Measurements from ENCODE around the gene IFNA17.
"Not testable (repeated sequence)": the region's sequence is repeated elsewhere in the genome, so short reads cannot be mapped to it uniquely, and the experiment has no call there.

IFNA17 gene

DNA sequence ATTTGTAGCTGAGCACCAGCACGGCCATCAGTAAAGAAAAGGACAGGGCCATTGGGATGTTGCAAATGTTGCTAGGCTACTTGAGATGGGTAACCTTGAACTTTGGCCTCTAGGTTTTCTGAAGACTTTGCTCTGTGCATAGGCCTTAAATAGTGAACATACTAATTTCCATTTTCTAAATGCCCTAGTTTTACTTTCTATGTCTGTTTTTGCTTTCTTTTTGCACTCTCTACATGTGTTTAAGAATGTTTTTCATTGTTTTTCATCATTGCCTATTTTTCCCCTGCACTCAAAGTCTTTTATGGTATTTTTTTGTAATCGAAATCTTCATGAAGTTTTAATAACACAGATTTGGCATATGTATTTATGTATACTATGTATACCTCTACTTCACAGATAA lies at the start of gene IFNA17:
TSS of gene IFNA17 (minus strand) at position 101 of the 400 bp plus-strand sequence. CDS start at position 52, 49 bp downstream.
- no peak for DNase-seq (ENCODE audit: low read depth in 2 of 2)

DNA sequence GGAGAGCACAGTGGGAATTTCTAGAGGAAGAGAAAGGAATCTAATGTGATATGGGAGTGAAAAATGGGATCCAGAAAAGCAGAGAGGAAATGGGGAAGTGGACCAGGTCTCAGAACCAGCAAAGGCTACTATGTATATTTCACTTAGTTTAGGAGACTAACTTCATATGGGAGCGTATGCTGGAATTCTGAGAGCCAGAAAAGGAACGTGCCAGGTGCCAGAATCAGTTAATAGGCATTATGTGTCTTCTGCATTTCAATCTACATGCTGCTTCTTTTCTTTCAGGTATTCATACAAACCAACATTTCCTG lies 40.3 kb upstream of the IFNA17 start:
- DNase-seq (ENCODE audit: low read depth in 2 of 2) = no peak

DNA sequence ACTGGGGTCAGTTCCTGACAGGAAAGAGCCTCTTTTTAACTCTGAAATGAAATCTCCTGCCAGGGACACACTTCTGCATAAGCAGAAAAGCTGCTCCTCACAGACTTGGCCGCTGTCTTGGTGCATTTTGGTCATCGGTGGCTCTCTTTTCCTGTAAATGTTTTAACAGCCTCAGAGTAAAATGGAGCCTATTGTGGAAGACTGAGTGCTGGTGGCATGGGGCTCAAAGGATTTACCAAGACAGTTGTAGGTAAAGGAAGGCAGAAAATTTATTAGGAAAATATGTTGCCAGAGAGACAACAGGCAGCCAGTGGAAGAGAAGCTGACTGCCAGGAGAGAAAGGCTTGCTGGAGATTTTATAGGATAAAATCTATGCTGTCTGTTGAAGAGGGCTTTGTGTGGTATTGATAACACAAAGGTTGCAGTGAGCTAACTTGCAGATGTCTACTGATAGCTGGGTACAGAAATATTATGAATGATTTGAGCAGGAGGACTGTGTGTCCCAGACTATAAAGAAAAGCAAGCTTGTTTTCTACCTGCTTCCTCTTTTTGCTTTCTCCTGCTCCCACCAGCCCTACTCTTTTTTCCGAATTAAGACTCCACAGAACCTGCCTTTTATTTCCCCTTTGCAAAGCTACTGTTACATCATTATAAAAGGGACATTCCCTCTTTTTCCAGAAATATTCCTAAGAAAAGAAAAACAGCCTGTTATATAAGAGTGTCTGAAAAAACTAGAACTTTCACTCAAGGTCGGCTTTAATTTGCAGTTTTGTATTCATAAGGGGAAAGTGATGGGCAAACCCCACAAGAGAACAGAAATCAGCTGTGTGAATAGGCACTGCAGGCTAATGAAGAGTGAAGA lies 39.7 kb upstream of the IFNA17 start:
- DNase-seq (ENCODE audit: low read depth in 2 of 2) = no peak

DNA sequence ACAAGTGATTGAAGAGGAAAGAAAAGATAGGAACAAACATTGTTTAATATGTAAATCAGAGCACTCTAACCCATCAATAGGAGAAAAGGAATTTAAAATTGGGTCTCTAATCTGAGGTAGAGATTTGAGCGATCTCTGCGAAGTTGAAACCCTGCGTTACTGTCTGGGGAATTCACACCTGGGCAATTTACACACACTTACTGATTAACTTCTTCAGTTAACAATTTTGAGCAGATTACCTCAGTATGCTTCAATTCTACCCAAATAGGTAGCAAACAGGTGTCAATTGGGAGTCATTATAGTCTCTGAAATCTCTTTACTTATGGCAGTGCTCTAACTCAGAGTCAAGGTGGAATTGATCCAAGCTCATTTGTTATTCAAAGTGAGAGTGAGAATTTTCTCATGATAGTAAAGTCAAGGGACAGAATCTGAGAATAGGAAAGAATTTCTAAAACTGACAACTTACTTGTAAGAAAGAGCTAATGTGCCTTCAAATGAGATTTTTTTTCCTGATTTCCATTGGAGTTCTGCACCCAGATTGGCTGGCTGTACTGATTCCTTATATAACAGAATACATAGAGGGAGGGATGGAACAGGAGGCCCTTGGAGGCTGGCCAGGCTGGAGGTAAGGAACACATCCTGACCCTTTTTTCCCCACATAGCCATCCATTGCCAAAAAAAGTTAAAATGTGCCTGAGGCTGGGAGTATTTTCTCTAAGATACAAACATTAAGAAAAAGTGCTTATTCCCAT lies 38.9 kb upstream of the IFNA17 start:
- DNase-seq (ENCODE audit: low read depth in 2 of 2) = no peak

DNA sequence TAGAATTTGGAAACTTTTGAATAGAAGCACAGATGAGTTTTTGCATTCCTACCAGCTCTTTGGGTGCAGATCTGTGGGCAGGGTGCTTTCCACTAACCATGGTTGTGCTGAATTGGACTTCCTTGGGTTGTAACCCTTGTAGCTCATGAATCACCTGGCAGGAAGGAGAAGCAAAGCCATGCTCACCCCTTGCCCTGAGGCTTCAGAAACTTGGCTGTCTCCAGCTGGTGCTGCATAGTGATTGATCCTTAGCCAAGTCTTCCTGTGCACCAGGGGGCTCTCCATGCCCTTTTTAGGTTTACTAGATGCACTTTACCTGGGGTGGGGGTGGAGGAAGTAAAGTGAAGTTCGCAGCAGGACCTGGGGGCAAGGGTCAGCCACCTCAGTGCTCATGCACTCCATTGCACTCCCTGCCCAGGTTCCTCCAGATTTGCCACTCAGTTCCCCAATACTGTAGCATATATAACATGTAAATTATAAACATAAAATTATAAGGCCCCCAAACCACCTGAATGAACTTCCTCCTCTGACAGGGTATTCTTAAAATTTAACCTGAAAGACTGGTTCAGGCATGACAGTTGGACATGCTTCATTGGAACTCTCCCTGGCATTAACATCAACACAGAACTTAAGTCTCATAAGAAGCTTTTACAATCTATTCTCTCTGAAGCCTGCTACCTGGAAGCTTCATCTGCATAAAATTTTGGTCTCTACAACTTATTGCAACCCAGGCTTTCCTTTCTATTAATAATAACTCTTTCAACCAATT lies 37.6 kb upstream of the IFNA17 start:
- no peak for DNase-seq (ENCODE audit: low read depth in 2 of 2)

DNA sequence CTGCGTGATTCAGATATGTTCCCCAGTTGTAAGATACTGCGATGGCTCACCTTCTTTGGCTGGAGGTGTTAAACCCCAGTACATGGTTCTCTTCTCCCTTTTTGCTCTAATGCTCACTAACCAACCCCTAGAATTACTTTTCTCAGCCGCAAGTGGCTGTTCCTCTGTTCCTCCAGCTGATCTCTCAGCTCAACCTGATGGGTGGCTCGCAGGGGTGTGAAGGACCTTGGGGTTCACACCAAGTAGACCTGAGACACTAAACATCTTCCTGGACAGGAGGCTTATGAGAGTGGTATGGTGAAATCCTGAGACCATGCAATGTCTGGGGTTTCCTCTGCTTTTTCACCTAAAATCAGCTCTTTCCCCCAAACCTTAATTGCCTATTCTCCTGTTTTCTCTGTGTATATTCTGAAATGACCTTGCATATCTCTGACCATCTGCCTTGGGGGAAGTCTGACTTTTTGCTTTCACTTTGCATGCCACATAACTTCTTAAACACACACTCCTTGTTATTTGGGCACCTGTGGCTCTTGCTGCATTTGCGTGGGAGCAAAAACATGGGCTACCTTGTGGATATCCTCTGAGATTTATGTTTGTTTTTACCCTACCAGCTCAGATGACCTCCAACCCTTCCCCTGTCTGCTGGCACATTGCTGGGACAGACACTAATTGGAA lies 27.7 kb upstream of the IFNA17 start:
- DNase-seq (ENCODE audit: low read depth in 2 of 2) = no peak

DNA sequence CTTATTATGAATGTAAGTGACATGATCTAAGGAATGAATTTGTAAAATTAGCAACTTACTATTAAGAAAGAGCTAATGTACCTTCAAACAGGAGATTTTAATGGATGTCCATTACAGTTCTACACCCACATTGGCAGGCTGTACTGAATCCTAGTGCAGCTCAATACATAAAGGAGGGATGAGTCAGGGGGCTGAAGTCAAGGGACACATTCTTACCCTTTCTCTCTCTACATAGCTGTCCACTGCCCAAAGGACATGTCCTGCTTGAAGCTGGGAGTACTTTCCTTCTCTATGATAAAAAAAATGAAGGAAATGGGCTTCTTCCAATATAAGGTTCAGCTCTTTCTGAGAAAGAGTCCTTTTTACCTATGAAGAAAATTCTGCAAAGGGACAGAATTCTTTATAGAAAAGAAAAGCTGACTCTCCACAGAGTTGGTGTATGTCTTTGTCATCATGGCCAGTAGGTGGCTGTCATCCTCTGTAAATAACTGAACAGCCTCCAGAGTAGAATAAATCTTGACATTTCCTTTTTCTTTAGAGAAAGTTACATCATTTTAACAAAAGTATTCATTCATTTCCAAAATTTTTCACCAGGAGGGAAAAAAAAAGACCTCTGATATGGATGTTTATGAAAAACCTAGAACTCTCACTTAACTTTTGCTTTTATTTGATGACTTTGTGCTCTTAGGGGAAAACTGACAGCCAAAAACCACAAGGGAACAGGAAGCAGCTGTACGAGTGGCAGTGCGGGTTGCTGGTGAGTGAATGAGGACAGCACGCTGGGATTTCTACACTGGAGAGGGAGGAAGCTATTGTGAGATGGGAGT lies 24.9 kb upstream of the IFNA17 start:
- no peak for DNase-seq (ENCODE audit: low read depth in 2 of 2)

DNA sequence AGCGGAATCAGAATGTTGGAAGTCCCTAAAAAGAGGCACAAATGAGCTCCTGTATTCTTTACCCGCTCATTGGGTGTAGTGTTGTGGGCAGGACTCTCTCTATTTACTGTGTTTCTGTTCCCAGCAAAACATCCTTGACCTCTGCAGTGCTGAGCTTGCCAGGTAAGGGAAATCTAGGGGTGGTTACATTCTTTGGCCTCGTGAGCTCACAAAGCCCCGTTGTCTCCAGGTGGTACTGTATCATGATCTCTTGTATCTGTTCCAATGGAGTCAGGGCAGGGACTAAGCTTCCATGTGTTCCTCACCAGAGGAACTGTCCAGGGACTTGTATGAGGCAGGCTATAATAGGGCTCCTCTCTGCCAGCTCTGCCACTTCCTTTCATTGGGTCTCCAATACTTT lies 23.6 kb upstream of the IFNA17 start:
- no peak for DNase-seq (ENCODE audit: low read depth in 2 of 2)

DNA sequence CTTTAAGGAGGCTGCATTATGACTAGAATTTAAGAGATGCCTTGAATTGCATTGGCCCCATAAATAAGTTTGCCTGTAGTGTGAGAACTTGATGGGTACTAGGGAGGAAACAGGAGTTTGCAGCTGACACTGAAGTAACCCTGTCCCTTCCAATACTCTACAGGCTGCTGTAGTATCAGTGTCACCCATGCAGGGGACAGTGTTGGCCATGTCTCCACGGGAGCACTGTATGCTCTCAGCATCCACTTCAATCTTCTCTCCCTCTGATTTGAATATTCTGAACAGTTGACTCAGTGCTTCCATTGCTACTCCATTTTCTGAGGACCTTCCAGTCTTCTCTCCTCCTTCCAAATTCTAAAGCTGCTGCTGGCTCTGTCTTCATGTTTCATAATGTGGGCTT lies 23.2 kb upstream of the IFNA17 start:
- no peak for DNase-seq (ENCODE audit: low read depth in 2 of 2)

DNA sequence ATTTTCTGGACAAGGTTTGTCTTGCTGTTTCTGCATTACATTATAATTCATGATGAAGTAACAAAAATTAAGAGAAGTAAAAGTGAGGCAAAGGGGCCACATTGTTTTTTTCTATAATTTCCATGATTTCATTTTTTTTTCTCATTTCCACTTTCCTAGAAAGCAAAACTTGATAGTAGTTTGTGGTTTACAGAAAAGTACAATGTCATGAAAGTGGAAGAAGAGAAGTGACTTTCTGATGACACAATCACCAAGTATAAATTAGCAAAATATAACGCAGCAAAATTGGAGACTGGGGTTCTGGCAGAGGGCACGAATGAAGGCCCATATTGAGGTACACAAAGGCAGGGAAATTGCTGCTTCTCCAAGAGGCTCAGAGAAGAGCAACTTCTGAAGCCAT lies 16.8 kb upstream of the IFNA17 start:
- DNase-seq (ENCODE audit: low read depth in 2 of 2) = no peak

DNA sequence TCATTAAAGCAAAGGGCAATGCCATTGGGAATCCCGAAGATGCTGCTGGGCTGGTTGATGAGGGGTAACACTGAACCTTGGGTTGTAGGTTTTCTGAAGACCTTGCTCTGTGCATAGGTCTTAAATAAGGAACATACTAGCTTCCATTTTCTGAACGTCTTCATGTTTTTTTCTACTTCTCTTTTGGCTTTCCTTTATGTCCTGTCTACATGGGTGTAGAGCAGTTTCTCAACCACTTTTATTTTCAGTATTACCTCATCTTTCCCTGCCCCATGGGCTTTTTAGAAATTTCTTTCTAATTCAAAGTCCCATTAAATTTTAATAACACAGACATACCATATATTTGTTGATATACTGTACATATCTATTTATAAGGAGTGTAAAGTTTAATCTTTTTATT lies 11.9 kb upstream of the IFNA17 start, which contains the start of gene IFNA14:
TSS of gene IFNA14 (minus strand) at position 95 of the 400 bp plus-strand sequence. CDS start at position 25, 70 bp downstream.
- no peak for DNase-seq (ENCODE audit: low read depth in 2 of 2)

DNA sequence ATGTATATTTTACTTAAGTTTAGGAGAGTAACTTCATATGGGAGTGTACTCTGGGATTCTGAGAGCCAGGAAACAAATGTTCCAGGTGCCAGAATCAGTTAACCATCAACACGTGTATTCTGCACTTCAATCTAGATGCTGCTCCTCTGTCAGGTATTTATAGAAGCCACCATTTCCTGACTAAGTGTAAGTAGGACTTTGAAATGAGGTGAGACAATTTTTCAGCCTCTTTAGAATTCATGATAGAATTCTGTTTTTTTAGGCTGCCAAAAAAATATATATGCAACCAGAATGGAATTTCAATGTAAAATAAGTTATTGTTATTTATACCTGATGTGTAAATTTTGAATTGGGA lies 8.3 kb upstream of the IFNA17 start:
- DNase-seq (ENCODE audit: low read depth in 2 of 2) = not testable (repeated sequence)

DNA sequence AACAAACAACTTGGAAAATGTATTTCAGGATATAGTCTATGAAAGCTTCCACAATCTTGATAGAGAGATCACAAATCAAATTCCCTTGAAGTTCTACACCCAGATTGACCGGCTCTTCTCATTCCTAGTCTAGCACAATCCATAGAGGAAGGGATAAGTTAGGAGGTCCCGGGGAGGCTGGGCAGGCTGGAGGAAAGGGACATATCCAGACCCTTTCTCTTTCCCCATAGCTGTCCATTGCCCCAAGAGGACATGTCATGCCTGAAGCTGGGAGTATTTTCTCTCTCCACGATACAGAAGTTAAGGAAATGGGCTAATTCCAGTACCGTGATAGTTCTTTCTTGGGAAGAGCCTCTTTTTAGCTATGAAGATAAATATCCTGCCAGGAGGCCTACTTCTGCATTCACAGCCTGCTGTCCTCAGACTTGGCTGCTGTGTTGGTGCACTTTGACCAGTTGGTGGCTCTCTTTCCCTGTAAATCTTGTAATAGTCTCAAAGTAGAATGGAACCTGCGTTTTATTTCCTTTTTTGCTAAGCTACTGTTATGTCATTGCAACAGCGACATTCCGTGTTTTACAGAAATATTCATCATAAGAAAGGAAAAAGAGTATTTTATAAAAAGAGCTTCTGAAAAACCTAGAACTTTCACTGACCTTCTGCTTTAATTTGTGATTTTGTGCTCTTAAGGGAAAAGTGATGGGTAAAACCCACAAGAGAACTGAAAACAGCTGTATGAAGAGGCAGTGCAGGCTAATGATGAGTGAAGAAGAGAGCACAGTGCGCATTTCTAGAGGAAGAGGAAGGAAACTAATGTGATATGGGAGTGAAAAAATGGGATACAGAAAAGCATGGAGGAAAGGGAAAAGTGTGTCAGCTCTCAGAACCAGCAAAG lies 7.7 kb upstream of the IFNA17 start:
- not testable (repeated sequence) for DNase-seq (ENCODE audit: low read depth in 2 of 2)

DNA sequence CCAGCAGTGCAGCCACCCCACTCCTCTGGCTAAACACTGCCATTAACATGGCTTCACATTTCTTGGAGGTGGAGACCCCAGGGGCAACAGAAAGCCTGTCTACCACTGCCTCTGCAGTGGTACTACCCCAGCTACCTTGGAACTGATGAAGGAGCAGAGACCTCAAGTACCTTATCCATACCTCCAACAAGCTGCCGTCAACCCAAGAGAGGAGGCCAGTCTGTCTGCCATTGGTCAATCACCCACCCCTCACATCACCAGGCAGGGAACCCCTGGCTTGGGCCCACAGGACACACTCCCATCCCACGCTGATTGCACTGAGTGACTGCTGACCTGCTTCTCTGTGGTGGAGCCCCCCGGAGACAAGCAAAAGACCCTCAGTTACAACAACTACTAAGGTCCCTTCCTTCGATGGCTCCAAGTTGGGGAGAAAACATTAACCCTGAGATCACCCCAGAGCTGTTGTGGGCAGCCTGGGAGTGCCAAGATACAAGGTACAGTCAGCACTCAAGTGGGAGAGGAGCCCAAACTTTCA lies 6.2 kb upstream of the IFNA17 start:
- no peak for DNase-seq (ENCODE audit: low read depth in 2 of 2)

DNA sequence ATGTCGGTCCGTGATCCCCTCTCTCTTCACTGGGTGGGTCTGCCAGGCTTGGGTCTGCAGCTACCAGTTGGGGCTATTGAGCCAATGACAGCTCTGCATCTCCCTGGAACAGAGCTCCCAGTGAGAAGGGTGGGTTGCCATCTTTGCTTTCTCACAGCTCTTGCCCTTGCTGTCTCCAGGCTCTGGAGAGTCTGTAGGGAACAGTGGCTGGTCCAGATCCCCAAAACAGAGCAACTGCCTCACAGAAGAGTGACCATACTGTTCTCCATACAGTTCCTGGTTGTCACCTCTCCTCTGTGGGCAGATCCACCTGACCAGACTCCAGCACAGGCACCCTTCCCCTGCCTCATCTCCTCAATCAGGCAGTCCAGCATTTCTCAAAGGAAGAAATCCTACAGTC lies 5.2 kb upstream of the IFNA17 start:
- DNase-seq (ENCODE audit: low read depth in 2 of 2) = no peak

DNA sequence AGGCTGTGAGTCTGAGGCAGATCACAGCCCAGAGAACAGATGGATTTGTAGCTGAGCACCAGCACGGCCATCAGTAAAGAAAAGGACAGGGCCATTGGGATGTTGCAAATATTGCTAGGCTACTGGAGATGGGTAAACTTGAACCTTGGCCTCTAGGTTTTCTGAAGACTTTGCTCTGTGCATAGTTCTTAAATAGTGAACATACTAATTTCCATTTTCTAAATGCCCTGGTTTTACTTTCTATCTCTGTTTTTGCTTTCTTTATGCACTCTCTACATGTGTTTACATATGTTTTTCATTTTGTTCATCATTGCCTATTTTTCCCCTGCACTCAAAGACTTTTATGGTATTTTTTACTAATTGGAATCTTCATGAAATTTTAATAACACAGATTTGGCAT lies 10.8 kb downstream of the IFNA17 start, which contains the start of gene IFNA16:
TSS of gene IFNA16 (minus strand) at position 101 of the 400 bp plus-strand sequence. CDS start at position 95, 6 bp downstream.
- not testable (repeated sequence) for DNase-seq (ENCODE audit: low read depth in 2 of 2)

DNA sequence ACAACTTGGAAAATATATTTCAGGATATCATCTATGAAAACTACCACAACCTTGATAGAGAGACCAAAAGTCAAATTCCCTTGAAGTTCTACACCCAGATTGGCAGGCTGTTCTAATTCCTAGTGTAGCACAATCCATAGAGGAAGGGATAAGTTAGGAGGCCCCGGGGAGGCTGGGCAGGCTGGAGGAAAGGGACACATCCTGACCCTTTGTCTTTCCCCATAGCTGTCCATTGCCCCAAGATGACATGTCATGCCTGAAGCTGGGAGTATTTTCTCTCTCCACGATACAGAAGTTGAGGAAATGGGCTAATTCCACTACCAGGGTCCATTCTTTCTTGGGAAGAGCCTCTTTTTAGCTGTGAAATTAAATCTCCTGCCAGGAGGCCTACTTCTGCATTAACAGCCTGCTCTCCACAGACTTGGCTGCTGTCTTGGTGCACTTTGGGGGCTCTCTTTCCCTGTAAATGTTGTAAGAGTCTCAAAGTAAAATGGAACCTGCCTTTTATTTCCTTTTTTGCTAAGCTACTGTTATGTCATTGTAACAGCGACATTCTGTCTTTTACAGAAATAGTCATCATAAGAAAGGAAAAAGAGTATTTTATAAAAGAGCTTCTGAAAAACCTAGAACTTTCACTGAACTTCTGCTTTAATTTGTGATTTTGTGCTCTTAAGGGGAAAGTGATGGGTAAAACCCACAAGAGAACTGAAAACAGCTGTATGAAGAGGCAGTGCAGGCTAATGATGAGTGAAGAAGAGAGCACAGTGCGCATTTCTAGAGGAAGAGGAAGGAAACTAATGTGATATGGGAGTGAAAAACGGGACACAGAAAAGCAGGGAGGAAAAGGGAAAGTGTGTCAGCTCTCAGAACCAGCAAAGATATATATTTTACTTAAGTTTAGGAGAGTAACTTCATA lies 14.4 kb downstream of the IFNA17 start:
- DNase-seq (ENCODE audit: low read depth in 2 of 2) = not testable (repeated sequence)

DNA sequence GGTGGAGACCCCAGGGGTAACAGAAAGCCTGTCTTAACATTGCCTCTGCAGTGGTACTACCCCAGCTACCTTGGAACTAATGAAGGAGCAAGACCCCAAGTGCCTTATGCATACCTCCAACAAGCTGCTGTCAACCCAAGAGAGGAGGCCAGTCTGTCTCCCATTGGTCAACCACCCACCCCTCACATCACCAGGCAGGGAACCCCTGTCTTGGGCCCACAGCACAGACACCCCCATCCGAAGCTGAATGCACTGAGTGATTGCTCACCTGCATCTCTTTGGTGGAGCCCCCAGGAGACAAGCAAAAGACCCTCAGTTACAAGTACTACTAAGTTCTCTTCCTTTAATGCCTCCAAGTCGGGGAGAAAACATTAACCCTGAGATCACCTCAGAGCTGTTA lies 15.9 kb downstream of the IFNA17 start:
- not testable (repeated sequence) for DNase-seq (ENCODE audit: low read depth in 2 of 2)

Data from stimulated activated CD4-positive, alpha-beta T cell treated with anti-CD3 and anti-CD28 coated beads, Interleukin-4, amount 100 ng/mL, for 48 hours (primary cell).